SK-N-SH (cell line): Measurements from ENCODE around the gene LPP. TPM values are rescaled to one million over a fixed set of nuclear protein-coding genes. Genes with fewer than 3 reads are reported as not detected.
A peak's percentile ranks its signal among the peaks of the same experiment; 100 is the strongest.

ENCODE experiments used
- CTCF ChIA-PET: fragments of 300-600, 350-600 bp; formaldehyde crosslinking; extraction: SDS; loops from one replicate; lab custom pipeline; 2021; lab: Yijun Ruan, JAX
- POLR2A ChIA-PET: fragments of 350-600 bp; sonication (Branson Sonifier 250); formaldehyde crosslinking; extraction: SDS; loops from one replicate; lab custom pipeline; 2020; ENCODE audit warnings: antibody characterized with exemption, inconsistent platforms; lab: Yijun Ruan, JAX
- DNase-seq: peaks from one replicate; pipeline ENCODE4 v3.0.0; 2012
- H2AFZ ChIP-seq: fragments of 200-600 bp; sonication (generic); 2 replicates; pipeline ENCODE4 v1.8.1; 2016; ENCODE audit warnings: antibody characterized with exemption, mild to moderate bottlenecking, low read depth
- H3F3A ChIP-seq: fragments of 200-600 bp; sonication (generic); replicated peaks from 2 replicates; pipeline ENCODE3; 2016; ENCODE audit warnings: antibody characterized with exemption, mild to moderate bottlenecking; ENCODE audit not compliant: insufficient read depth
- H3K27ac ChIP-seq, 2 experiments: fragments of 200-500 bp in 1 of 2; fragments of 200-600 bp in 1 of 2; sonication (Bioruptor generic) in 1 of 2; sonication (generic), shearing (Covaris generic) in 1 of 2; 2 replicates each; pipeline versions ENCODE4 v1.5.1 to v1.6.1; 2014 to 2016; ENCODE audit warnings: low read depth in 2 of 2, inconsistent platforms in 1 of 2, low read length in 1 of 2, mild to moderate bottlenecking in 1 of 2, mixed read lengths in 1 of 2
- H3K27me3 ChIP-seq: fragments of 200-600 bp; sonication (generic), shearing (Covaris generic); 2 replicates; pipeline ENCODE4 v1.6.1; 2016; ENCODE audit warnings: mixed run types; ENCODE audit not compliant: insufficient read depth
- H3K36me3 ChIP-seq, 2 experiments: fragments of 200-500 bp in 1 of 2; fragments of 200-600 bp in 1 of 2; sonication (Bioruptor generic) in 1 of 2; sonication (generic) in 1 of 2; replicated peaks in 1 of 2; 2 replicates each; pipeline versions ENCODE3 to v1.5.1; 2014 to 2016; ENCODE audit warnings: low read length in 1 of 2, mild to moderate bottlenecking in 1 of 2; ENCODE audit not compliant: insufficient read depth in 2 of 2, control insufficient read depth in 1 of 2
- H3K4me1 ChIP-seq, 2 experiments: fragments of 200-500 bp in 1 of 2; fragments of 200-600 bp in 1 of 2; sonication (Bioruptor generic) in 1 of 2; sonication (generic), shearing (Covaris generic) in 1 of 2; 2 replicates each; pipeline versions ENCODE4 v1.5.1 to v1.6.1; 2014 to 2016; ENCODE audit warnings: low read depth in 1 of 2, low read length in 1 of 2, mixed run types in 1 of 2; ENCODE audit not compliant: insufficient read depth in 2 of 2, control insufficient read depth in 1 of 2
- H3K4me2 ChIP-seq: fragments of 200-600 bp; sonication (generic), shearing (Covaris generic); 2 replicates; pipeline ENCODE4 v1.6.1; 2017; ENCODE audit warnings: mixed run types
- H3K4me3 ChIP-seq, 2 experiments: fragments of 200-500 bp in 1 of 2; fragments of 200-600 bp in 1 of 2; sonication (Bioruptor generic) in 1 of 2; sonication (generic), shearing (Covaris generic) in 1 of 2; 2 replicates each; pipeline versions ENCODE4 v1.5.1 to v1.8.1; 2014 to 2016; ENCODE audit warnings: low read depth in 2 of 2, inconsistent platforms in 1 of 2, low read length in 1 of 2, mild to moderate bottlenecking in 1 of 2, mixed read lengths in 1 of 2, moderate library complexity in 1 of 2
- H3K79me2 ChIP-seq: fragments of 200-600 bp; sonication (generic); 2 replicates; pipeline ENCODE4 v1.8.1; 2017; ENCODE audit warnings: mild to moderate bottlenecking; ENCODE audit not compliant: insufficient read depth
- H3K9ac ChIP-seq: fragments of 200-600 bp; sonication (generic); 2 replicates; pipeline ENCODE4 v1.6.1; 2017; ENCODE audit warnings: mixed run types
- H3K9me2 ChIP-seq: fragments of 200-600 bp; sonication (generic); 2 replicates; pipeline ENCODE4 v1.6.1; 2017; ENCODE audit warnings: mixed run types
- H3K9me3 ChIP-seq: fragments of 200-600 bp; sonication (generic); 2 replicates; pipeline ENCODE4 v1.6.1; 2017; ENCODE audit warnings: mixed run types, mild to moderate bottlenecking, moderate library complexity
- H4K20me1 ChIP-seq: fragments of 200-600 bp; sonication (generic); 2 replicates; pipeline ENCODE4 v1.6.1; 2017; ENCODE audit warnings: mild to moderate bottlenecking, mixed run types; ENCODE audit not compliant: insufficient read depth
- CTCF ChIP-seq: fragments of 200-600 bp; sonication (generic); IDR thresholded peaks from 2 replicates; pipeline ENCODE4 v1.6.1; 2017; ENCODE audit warnings: antibody characterized with exemption, mild to moderate bottlenecking, moderate library complexity
- ELF1 ChIP-seq: IDR thresholded peaks from 2 replicates; pipeline ENCODE4 v1.4.0; 2012
- EP300 ChIP-seq, 2 experiments: IDR thresholded peaks; 2 replicates each; pipeline versions ENCODE4 v1.4.0 to v1.6.1; 2012; ENCODE audit warnings: borderline replicate concordance in 1 of 2, low read depth in 1 of 2, low read length in 1 of 2
- FOXJ3 ChIP-seq: sonication (generic); formaldehyde crosslinking; IDR thresholded peaks from 2 replicates; pipeline ENCODE4 v1.5.1; 2020; ENCODE audit warnings: mild to moderate bottlenecking, missing genetic modification reagents
- FOXM1 ChIP-seq: IDR thresholded peaks from 2 replicates; pipeline ENCODE4 v1.4.0; 2012; ENCODE audit warnings: low read depth, mild to moderate bottlenecking
- GABPA ChIP-seq: IDR thresholded peaks from 2 replicates; pipeline ENCODE4 v1.4.0; 2012; ENCODE audit warnings: low read depth, mild to moderate bottlenecking
- GATA2 ChIP-seq: sonication (generic); formaldehyde crosslinking; IDR thresholded peaks from 2 replicates; pipeline ENCODE4 v1.5.0; 2020; ENCODE audit warnings: mild to moderate bottlenecking, missing genetic modification reagents
- JUND ChIP-seq: IDR thresholded peaks from 2 replicates; pipeline ENCODE4 v1.4.0; 2012
- MEF2A ChIP-seq: IDR thresholded peaks from 2 replicates; pipeline ENCODE4 v1.4.0; 2012; ENCODE audit warnings: low read depth, borderline replicate concordance
- MXI1 ChIP-seq: IDR thresholded peaks from 2 replicates; pipeline ENCODE4 v1.6.1; 2012; ENCODE audit warnings: mild to moderate bottlenecking, low read depth, low read length, improper control_type of control experiment
- NFIC ChIP-seq: IDR thresholded peaks from 2 replicates; pipeline ENCODE4 v1.4.0; 2012; ENCODE audit warnings: borderline replicate concordance
- PBX3 ChIP-seq: IDR thresholded peaks from 2 replicates; pipeline ENCODE4; 2012
- POLR2AphosphoS5 ChIP-seq: IDR thresholded peaks from 2 replicates; pipeline ENCODE4 v1.6.1; 2012; ENCODE audit warnings: low read depth, low read length
- SIN3A ChIP-seq: IDR thresholded peaks from 2 replicates; pipeline ENCODE4 v1.6.1; 2012; ENCODE audit warnings: low read depth, mild to moderate bottlenecking, low read length, moderate library complexity, borderline replicate concordance
- SMC3 ChIP-seq: IDR thresholded peaks from 2 replicates; pipeline ENCODE4 v1.6.1; 2012; ENCODE audit warnings: low read depth, low read length, improper control_type of control experiment
- TAF1 ChIP-seq: IDR thresholded peaks from 2 replicates; pipeline ENCODE4 v1.6.1; 2012; ENCODE audit warnings: low read depth, mild to moderate bottlenecking, low read length, moderate library complexity, borderline replicate concordance
- TCF12 ChIP-seq: IDR thresholded peaks from 2 replicates; pipeline ENCODE4 v1.4.0; 2012
- USF1 ChIP-seq: IDR thresholded peaks from 2 replicates; pipeline ENCODE4 v1.4.0; 2012; ENCODE audit warnings: low read depth, borderline replicate concordance
- USF2 ChIP-seq: fragments of 150-350 bp; IDR thresholded peaks from 2 replicates; pipeline ENCODE4 v1.6.1; 2017; ENCODE audit warnings: antibody characterized with exemption, low read length, low read depth, borderline replicate concordance
- YY1 ChIP-seq: IDR thresholded peaks from 2 replicates; pipeline ENCODE4 v1.4.0; 2012; ENCODE audit warnings: low read depth, mild to moderate bottlenecking
- ZBTB33 ChIP-seq: IDR thresholded peaks from 2 replicates; pipeline ENCODE4 v1.4.0; 2012; ENCODE audit warnings: low read depth, borderline replicate concordance
- WGBS: methylation state at CpG from one replicate; pipeline ENCODE4 v1.1.6; 2017; ENCODE audit warnings: low lambda C conversion rate; 5-methylcytosine and 5-hydroxymethylcytosine counted together
- polyA plus RNA-seq, 3 experiments: library from polyadenylated mRNA; depleted of rRNA; stranded (reverse); fragments of >200 nt; gene quantifications; 2 replicates each; pipeline ENCODE4 v1.2.3, GENCODE V29; 2012

Gene LPP
- polyA plus RNA-seq, 1 of the 3 experiments (the other 2 are of a cell fraction) = 6.6 TPM

GRCh38 chr3:188292251-188292650 lies 138.3 kb downstream of the LPP start:
- CTCF ChIA-PET = interaction anchor here (0.6 kb wide), 1 partner anchor 8 kb away, joined by 3 read pairs; no protein-coding TSS in a partner anchor
- peaks cover 86% of the 10 kb centered on the region for H3K79me2 ChIP-seq
- POLR2A ChIA-PET = no interaction called here

GRCh38 chr3:188292827-188293226 lies 138.9 kb downstream of the LPP start:
- H3K9me3 ChIP-seq = no peaks in the 10 kb centered on the region
- POLR2A ChIA-PET = no interaction called here
- peak overlapping the region in 1 of 2 experiments; percentile 95; a peak in 2 of 4 replicates for H3K27ac ChIP-seq
- 0 out of 2 replicates have a peak overlapping the region, but pooled peaks have one; percentile 65 for H3K4me2 ChIP-seq
- H3K4me1 ChIP-seq = peaks cover 0 to 40% of the 10 kb centered on the region in 2 experiments; a peak in 2 of 4 replicates
- no peaks in the 10 kb centered on the region for H3K9me2 ChIP-seq
- H3F3A ChIP-seq = peaks cover 54% of the 10 kb centered on the region
- WGBS = 56% methylated on average over 3 of the region's 3 CpGs
- H4K20me1 ChIP-seq = no peaks in the 10 kb centered on the region
- no peak overlapping the region for H3K4me3 ChIP-seq
- peaks cover 0 to 15% of the 10 kb centered on the region in 2 experiments for H3K36me3 ChIP-seq
- no peak for DNase-seq
- no peak overlapping the region for H2AFZ ChIP-seq
- CTCF ChIA-PET = interaction anchor here (0.6 kb wide), 1 partner anchor 9 kb away, joined by 3 read pairs; no protein-coding TSS in a partner anchor
- peaks cover 82% of the 10 kb centered on the region for H3K79me2 ChIP-seq
- peak overlapping the region; percentile 7; the same call in 1 of the 2 replicates for H3K9ac ChIP-seq
- H3K27me3 ChIP-seq = no peaks in the 10 kb centered on the region
- TF ChIP-seq CTCF (no peak), MEF2A (no peak), EP300 (IDR thresholded peaks at IDR 0.05; ENCODE audit: borderline replicate concordance in 1 of 2, low read depth in 1 of 2, low read length in 1 of 2) (no peak), TCF12 (no peak), ELF1 (no peak), YY1 (no peak), FOXJ3 (CRISPR knock-in tag) (no peak), NFIC (no peak), TAF1 (no peak), GATA2 (CRISPR knock-in tag) (no peak), ZBTB33 (no peak), POLR2AphosphoS5 (no peak), SMC3 (no peak), FOXM1 (no peak), GABPA (no peak), MXI1 (no peak), USF2 (no peak), PBX3 (no peak), USF1 (no peak)

More at GRCh38 chr3:188292251-188292650, 138.3 kb downstream of the LPP start:
- Histone ChIP-seq H3F3A (peaks cover 50% of the 10 kb centered on the region), H2AFZ (no peak overlapping the region), H3K9ac (no peak overlapping the region), H4K20me1 (no peaks in the 10 kb centered on the region), H3K4me1 (peaks cover 0 to 44% of the 10 kb centered on the region in 2 experiments; a peak in 2 of 4 replicates), H3K9me2 (no peaks in the 10 kb centered on the region), H3K4me2 (no peak overlapping the region), H3K36me3 (peaks cover 0 to 15% of the 10 kb centered on the region in 2 experiments), H3K27ac (peak overlapping the region in 1 of 2 experiments; percentile 95; a peak in 1 of 4 replicates), H3K27me3 (no peaks in the 10 kb centered on the region), H3K9me3 (no peaks in the 10 kb centered on the region), H3K4me3 (no peak overlapping the region)
- WGBS = 53% methylated on average over 1 of the region's 1 CpG
- no peak for DNase-seq
- TF ChIP-seq JUND (no peak), TAF1 (no peak), SIN3A (no peak), FOXM1 (no peak)
